ENCODE data around the gene ALAS1.

The ALAS1 gene

DNA sequence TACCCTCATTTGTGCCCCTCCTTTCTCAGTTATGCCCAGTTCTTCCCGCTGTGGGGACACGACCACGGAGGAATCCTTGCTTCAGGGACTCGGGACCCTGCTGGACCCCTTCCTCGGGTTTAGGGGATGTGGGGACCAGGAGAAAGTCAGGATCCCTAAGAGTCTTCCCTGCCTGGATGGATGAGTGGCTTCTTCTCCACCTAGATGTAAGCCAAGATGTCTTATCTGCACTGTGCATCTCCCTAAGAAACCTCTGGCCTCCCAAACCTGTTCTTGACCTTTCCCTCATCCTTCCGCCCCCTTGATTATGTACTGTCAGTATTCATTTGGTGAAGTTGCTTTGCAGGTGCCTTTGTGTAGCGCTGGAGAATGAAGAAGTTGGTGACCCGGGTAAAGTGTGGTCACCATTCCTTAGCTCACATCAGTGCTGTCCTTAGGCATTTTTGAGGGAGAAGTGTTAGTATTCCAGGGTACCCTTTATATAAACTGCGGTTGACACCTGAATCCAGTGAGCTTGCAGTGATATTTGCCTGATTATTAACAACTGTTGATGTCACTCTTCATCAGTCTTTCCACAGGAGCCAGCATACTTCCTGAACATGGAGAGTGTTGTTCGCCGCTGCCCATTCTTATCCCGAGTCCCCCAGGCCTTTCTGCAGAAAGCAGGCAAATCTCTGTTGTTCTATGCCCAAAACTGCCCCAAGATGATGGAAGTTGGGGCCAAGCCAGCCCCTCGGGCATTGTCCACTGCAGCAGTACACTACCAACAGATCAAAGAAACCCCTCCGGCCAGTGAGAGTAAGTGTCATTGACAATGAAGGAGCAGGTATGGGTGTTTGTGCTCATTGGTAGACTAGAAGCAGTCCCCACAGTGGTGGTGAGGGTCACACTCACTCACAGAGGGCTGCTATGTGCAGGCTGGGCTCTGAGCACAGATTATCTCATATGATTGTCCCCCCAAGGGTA lies 966 bp downstream of the ALAS1 start:
- no peak for DNase-seq (ENCODE audit: low spot score)

DNA sequence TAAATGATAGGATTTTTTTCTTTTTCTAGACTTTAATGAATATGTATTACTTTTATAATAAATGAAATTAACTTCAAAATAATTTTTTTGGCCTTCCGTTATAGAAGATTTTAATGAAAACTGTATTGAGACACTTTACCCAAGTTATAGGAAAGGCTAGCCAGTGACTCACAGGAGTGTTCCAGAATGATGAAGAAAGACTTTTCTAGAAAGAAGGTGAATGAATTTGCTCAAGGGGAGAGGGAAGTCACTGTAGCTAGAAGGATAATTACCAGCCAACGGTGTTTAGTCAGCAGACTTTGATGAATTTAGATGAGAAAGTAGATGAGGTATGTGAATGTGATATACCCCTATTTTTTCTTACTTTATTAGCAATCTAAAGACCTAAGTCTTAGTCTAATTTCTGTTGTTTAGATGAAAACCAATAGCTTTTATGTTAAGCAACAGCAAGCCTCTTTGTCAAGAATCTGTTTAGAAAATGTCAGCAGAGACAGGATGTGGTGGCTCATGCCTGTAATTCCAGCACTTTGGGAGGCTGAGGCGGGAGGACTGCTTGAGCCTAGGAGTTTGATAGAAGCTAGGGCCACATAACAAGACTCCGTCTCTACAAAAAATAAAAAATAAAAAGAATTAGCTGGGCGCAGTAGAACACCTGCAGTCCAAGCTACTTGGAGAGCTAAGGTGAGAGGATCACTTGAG lies 3.2 kb downstream of the ALAS1 start:
- no peak for DNase-seq (ENCODE audit: low spot score)

DNA sequence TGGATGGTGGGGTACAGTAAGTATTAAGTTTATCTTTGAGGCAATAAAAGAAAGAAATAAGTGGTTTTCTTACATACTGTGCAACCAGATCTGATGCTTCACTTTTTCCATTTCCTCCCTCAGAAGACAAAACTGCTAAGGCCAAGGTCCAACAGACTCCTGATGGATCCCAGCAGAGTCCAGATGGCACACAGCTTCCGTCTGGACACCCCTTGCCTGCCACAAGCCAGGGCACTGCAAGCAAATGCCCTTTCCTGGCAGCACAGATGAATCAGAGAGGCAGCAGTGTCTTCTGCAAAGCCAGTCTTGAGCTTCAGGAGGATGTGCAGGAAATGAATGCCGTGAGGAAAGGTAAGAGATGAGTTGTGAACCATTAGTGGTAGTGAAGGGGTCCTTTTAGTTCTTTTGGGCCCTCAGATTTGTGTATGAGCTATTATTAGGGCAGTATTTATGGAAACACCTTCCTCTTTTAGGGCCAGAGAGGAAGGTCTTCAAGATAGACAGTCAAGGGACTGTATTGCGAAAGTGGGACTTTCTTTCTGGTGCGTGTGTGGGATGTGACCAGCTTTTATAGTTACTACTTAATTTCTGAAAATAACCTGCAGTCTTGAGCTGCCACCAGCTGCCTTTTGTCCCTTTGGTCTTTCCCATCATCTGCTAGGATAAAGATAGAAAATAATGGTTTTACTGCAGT lies 4.6 kb downstream of the ALAS1 start:
- no peak for DNase-seq (ENCODE audit: low spot score)

DNA sequence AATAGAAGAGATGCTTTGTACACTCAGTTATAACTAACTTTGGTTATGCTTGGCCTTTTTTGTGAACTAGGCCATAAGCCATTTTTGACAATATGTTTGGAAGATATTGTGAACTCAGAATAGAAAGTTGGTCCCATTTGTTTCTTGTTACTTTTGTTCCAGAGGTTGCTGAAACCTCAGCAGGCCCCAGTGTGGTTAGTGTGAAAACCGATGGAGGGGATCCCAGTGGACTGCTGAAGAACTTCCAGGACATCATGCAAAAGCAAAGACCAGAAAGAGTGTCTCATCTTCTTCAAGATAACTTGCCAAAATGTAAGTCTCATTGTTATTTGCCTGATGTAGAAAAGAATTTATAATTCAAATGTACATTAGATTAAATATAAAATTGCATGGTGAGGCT lies 5.7 kb downstream of the ALAS1 start:
- no peak for DNase-seq (ENCODE audit: low spot score)

DNA sequence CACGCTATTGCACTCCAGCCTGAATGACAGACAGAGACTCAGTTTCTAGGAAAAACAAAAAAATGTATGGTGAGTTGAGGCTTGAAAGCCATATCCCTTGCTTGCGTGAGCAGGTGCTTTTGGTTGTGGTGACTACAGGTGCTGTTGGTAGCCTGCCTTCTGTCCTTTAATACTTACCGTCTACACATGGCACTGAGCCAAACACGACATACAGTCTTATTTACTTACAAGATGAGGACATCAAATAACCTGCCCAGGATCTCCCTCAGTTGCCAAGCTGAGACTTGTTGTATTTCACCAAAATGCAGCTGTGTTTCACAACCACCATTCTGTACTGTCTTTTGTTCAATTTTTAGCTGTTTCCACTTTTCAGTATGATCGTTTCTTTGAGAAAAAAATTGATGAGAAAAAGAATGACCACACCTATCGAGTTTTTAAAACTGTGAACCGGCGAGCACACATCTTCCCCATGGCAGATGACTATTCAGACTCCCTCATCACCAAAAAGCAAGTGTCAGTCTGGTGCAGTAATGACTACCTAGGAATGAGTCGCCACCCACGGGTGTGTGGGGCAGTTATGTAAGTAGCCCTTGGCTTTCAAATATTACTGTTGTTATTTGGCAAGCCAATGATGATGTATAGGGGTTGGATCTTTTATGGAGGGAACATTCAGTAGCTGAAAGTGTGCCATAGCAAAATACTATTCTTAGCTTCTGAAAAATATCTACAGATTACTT lies 6.5 kb downstream of the ALAS1 start:
- no peak for DNase-seq (ENCODE audit: low spot score)

DNA sequence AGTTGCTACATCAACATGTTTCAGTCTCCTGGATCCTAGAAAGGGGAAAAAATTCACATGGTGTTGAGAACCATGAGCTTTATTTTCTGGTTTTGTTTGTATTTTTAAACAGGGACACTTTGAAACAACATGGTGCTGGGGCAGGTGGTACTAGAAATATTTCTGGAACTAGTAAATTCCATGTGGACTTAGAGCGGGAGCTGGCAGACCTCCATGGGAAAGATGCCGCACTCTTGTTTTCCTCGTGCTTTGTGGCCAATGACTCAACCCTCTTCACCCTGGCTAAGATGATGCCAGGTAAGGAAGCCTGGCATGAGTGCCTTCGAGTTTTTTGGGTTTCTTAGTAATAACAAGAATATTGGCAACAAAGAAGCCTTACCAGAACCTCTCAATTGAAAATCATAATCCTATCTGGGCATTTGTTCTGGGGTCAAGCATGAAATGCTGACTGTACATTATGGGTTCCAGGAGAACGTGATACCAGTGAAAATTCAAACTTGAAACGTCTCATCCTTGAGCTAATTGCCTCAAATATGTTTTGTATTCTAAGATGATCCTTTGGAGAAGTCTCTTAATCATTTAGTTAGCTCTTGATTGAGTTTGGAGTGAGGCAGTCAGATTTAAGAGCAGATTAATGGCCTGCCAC lies 7.9 kb downstream of the ALAS1 start:
- DNase-seq (ENCODE audit: low spot score) = no peak

DNA sequence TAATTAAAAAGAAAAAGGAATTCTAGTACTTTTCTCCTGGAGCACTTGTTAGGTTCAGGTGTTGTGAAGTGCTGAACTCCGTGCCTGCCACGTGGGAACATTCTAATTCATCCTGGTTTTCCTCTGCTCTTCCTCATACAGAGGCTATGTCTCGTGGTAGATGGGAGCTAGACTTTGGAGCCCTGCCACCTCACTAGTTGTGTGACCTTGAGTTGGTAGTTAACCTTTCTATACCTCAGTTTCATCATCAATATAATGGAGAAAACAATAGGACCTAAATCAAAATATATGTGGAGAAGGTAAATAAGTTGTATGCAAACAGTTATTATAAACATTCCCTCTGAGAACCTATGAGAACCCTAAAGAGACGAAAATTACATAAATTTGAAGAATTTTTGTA lies 10.6 kb downstream of the ALAS1 start:
- no peak for DNase-seq (ENCODE audit: low spot score)

DNA sequence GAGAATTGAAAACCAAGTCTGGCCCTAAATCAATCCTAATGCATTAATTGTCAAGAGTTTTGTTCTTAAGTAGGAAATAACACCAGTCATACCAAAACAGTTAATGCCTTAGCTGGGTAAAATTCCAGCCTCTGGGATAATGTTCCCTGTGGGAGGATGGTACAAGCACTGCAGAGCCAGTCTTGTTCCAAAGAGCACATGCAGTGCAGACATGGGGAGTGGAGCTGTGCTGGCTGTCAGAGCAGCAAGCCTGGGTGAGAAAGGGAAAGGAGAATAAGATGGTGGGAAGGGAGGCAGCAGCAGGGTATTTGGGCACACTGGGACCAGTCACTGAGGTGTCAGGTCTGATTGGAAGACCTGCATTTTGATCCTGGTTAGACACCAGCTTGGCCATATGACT lies 12.1 kb downstream of the ALAS1 start:
- no peak for DNase-seq (ENCODE audit: low spot score)

DNA sequence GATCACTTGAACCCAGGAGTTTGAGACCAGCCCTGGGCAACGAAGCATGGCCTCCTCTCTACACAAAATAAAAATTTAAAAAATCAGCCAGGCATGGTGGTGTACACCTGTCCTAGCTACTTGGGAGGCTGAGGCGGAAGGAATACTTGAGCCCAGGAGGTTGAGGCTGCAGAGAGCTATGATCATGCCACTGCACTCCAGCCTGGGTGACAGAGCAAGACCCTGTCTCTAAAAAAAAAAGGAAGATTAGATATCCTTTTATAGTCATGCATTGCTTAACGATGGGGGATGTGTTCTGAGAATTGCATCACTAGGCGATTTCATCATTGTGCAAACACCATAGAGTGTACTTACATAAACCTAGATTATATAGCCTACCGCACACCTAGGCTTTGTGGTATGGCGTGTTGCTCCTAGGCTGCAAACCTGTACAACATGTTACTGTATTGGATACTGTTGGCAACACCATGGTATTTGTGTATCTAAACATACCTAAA lies 12.6 kb downstream of the ALAS1 start:
- DNase-seq (ENCODE audit: low spot score) = no peak

DNA sequence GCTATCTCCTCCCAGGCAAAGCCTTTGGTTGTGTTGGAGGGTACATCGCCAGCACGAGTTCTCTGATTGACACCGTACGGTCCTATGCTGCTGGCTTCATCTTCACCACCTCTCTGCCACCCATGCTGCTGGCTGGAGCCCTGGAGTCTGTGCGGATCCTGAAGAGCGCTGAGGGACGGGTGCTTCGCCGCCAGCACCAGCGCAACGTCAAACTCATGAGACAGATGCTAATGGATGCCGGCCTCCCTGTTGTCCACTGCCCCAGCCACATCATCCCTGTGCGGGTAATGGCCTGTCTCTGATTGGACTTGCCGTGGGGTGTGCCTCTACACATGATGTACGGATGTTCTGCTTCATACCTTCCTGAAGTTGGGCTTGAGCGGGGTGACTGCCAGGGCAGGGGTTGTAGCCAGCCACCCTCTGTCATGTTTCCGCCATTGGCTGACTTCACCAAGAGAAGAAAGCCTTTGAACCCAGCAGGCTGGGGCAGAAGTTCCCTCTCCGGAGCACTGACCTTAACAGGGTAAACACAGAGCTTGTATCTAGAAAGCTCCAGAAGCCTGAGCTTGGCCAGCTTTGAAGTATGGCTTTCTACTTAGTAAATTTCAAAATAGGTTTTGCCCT lies 13.4 kb downstream of the ALAS1 start:
- DNase-seq (ENCODE audit: low spot score) = no peak

DNA sequence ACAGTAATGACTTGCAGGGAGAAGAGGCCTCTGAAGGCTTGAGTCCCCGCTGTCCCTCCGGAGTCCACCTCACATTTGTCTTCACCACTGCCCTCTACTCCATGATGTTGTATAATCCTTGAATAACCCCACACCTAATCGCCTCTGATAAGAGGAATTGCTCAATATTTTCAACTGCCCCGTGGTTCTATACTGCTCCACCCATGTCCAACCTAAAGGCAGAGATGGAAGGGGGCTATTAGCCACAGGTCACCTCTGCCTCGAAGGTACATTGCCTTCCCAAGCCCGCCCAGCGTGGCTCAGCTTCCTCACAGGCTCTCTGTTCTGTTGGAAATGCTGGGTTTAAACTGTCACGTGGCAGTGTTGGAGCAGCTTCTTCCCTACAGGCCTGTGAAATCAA lies 15.0 kb downstream of the ALAS1 start:
- no peak for DNase-seq (ENCODE audit: low spot score)

DNA sequence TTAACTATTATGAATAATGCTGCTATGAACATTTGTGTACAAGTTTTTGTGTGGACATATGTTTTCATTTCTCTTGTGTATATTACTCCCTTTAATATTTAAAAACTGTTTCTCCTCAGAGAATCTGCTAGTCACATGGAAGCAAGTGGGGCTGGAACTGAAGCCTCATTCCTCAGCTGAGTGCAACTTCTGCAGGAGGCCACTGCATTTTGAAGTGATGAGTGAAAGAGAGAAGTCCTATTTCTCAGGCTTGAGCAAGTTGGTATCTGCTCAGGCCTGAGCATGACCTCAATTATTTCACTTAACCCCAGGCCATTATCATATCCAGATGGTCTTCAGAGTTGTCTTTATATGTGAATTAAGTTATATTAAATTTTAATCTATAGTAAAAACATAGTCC lies 15.9 kb downstream of the ALAS1 start:
- DNase-seq (ENCODE audit: low spot score) = peak; percentile 46

DNA sequence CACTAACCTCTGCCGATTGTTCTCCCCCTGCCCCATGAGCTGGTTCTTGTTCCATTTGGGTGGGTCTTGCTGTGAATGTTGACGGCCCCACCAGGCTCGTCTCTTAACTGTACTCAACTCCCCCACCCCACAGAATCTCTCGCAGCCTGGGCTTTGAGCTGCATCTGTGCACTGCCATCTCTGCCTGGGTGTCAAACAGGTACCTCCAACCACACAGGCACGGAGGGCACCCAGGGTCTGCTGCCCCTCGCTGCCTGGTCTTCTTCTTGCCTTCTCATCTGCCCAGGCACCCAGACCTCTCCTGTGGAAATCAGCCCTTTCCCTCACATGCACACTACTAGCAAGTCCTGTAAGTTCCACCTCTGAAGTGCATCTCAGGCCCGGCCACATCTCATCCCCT lies 17.4 kb downstream of the ALAS1 start:
- DNase-seq (ENCODE audit: low spot score) = no peak

DNA sequence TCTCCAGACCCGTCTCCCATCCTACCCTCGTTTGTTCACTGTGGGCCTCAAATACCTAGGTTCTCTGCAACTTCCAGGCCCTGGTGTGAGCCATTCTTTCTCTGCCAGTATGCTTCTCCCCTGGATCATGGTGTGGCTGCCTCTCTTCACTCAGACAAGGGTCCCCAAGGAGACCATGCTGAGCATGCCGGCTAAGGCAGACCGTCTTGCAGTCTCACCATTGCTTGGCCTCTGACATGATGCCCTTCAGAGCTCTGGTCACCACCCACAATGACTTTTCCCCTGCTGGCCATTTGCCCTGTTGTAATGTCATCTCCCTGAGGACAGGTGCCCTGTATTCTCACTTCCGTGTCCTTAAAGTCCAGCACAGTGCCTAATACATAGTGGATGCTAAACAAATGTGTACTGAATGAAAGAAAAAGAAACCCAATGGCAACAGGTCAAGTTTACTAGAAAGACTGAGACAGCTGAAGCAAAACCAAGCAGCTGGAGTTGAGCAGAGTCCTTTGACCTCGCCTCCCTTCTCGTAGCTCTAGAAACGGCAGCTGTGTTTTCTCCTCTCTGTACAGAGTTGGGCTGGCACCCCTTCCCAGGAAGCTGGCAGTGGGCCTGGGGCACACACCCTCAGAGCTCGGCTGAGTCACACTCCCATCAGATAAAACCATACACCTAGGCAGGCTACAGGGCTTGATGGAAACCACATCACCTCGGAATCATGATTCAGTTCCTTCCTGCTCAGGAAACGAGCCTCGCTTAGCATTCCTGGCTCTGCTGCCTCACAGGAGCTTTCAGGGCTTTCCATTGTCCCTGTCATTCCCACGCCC lies 18.8 kb downstream of the ALAS1 start:
- DNase-seq (ENCODE audit: low spot score) = peak; percentile 58

DNA sequence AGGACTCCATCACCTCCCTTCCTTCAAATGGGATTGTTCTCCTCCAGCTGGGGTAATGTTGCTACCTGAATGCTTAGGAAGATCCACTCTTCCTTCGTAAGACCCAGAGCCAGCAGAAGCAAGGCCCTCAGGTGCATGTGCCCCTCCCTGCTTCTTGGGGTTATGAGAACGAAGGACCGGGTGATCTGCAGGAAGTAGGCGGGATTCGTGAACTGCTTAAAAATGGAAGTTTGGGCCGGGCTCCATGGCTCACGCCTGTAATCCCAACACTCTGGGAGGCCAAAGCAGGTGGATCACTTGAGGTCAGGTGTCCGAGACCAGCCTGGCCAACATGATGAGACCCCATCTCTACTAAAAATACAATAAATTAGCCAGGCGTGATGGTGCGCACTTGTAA lies 19.4 kb downstream of the ALAS1 start:
- DNase-seq (ENCODE audit: low spot score) = no peak

DNA sequence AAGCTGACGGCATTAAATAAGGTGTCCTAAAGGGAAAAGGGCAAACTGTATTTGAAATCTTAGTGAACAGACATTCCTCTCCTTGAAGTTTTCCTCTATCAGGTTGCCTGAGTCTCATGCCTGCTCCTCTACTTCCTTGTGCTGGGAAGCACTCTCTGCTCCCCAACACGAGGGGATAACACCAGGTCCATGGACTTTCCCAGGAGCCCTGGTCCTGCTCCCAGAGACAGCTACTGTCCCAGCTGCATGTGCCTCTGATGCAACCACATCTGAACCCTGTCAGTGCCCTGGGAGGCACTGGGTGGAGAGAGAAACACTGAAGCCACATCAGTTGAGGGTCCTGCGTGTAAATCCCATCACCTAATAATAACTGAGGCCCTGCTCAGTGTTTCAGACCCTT lies 20.1 kb downstream of the ALAS1 start:
- DNase-seq (ENCODE audit: low spot score) = no peak

DNA sequence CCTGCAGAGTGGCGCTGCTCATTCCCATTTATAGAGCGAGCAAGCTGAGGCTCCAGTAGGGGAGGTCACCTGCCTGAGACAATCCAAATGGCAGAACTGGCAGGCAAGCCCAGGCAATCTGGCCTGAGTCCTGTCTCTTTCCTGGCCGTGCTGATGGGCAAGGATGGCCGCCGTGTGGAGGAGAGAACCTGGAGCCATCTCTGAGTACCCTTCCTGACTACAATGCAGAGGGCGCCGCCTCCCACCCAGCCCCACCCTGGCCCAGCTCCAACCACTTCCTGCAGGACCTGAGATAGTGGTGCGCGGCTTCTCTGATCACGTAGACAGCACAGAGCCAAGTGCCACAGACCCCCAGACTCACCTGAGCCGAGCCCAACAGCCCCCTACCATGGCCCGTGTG lies 20.5 kb downstream of the ALAS1 start:
- DNase-seq (ENCODE audit: low spot score) = no peak

DNA sequence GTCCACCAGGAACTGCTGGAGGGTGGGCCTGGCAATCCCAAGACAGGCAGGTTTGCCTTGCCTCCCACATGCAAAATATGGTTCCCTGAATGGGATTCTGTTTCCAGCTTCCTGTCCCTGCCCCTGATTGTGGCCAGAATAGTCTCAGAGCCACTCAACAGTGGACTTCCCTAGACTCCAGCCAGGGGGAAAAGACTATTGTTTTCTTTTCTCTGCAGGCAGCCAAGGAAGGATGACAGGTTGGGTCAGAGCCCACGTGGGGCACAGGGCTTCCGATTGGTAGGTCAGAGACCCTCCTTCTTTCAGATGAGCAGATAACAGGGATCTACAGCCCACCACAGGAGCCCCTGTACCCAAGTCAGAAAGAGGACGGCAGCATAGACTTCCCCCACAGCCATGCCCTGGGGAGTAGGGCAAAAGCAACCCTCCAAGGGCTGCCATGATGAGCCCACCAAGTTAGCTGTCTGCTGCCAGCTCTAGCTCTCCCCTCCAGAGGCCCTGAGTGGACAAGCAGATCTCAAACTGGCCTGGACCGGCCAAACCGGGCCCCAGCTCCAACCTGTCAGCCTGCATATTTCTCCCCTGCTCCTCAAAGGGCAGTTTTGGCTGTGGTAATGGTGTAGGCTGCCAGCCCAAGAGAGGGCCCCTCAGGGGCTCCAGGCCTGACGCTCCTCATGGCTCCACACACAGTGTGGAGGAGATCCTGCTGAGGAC lies 21.1 kb downstream of the ALAS1 start:
- no peak for DNase-seq (ENCODE audit: low spot score)

DNA sequence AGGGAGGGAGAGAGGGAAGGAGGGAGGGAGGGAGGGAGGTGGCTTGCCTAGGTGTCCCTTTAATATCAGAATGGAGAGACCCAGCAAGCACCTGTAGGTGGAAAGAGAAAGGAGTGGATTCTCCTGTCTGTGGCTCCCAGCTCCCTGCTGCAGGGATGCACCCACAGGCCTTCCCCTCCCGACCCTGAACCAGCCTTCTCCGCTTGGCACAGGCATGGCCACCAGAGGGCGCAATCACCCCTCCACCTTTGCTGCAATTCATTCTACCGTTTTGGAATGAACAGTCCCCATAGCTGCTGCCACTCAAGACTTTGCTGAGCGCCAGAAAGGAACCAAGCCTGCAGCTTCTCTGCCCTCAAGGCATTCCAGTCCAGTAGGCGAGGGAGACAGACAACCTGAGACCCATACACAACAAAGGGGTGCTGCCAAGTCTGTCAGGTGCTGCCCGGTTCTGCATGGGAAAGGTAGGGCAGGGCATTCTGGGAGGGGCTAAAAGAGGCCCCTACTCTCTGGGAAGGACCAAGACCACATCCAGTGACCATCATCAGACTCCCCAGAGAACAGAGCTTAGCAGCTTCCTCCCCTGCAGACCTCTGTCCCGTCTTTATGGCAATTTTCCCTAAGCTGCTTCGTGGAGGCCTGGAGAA lies 22.5 kb downstream of the ALAS1 start:
- DNase-seq (ENCODE audit: low spot score) = peak; percentile 87

Data from AG08395 (cell line).